ENCODE measurements around the gene USP32. TPM values are rescaled to one million over a fixed set of nuclear protein-coding genes. Genes with fewer than 3 reads are reported as not detected.

The USP32 gene
- polyA plus RNA-seq, 1 experiment: 23.8 TPM

DNA sequence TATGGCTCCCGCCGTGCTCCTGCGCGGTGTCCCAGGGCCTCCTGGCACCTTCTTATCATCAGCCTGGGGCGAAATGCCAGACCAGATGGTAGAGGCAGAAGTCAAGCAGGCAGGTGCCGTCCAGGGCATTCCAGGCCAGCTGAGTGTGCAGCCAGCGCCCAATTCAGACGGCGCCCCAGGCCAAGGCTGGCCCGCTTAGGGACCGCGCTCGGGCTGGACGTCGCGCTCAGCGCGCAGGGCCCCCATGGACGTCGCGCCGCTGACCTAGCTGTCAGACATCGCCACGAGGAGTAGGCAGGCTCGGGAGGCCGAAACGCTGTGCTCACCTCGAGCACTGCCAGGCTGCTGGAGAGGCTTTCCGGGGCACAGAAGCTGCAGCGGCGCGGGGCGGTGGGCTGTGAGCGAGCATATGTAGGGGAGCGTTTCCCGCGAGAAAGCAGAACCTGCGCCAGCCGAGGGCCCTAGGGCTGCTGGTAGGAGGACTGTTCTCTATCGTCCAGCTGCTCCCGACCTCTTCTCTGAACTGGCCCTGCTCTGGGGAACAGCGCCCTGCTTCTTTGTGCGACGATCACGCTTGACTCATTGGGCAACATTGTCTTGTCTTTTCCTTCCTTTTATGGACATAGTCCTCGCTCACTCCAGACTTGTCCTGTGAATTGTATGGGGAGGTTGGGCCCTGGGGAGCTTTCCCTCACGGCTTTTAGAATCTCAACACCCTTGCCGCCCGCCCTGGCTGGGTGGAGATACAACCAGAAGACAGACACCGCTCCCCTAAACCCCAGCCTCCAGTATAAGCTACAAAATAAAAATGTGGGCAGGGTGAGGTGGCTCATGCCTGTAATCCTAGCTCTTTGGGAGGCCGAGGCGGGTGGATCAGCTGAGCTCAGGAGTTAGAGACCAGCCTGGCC lies 250.6 kb downstream of the USP32 start:
- no peak for DNase-seq (ENCODE audit: low read depth)
- POLR2A ChIA-PET: no interaction called here

GRCh38 chr17:60139438-60140285 lies 252.3 kb downstream of the USP32 start:
- Histone ChIP-seq H3K4me3 (ENCODE audit: low read depth, low read length) (no peak overlapping the region), H3K36me3 (ENCODE audit: control insufficient read depth, insufficient read depth, low read length) (no peaks in the 10 kb centered on the region), H3K27me3 (ENCODE audit: control insufficient read depth, insufficient read depth, low read length) (peaks cover 14% of the 10 kb centered on the region)
- TF ChIP-seq CTCF (IDR thresholded peaks at IDR 0.05; ENCODE audit: insufficient read depth, low read depth, low read length): peak; percentile 88
- DNase-seq (ENCODE audit: low read depth): no peak
- ChIA-PET POLR2A (no interaction called here), CTCF (interaction anchor here (0.6 to 3.7 kb wide), 11 partner anchors 8 to 301 kb away, joined by 3 to 17 read pairs (median 4); partner anchors contain the start of gene CA4)

More for the DNA sequence above, 250.6 kb downstream of the USP32 start:
- TF ChIP-seq CTCF (IDR thresholded peaks at IDR 0.05; ENCODE audit: insufficient read depth, low read depth, low read length): no peak
- H3K27me3 ChIP-seq (ENCODE audit: control insufficient read depth, insufficient read depth, low read length): peaks cover 21% of the 10 kb centered on the region
- H3K36me3 ChIP-seq (ENCODE audit: control insufficient read depth, insufficient read depth, low read length): no peaks in the 10 kb centered on the region
- no peak overlapping the region for H3K4me3 ChIP-seq (ENCODE audit: low read depth, low read length)
- CTCF ChIA-PET: interaction anchor here (0.7 to 3.7 kb wide), 15 partner anchors 9 to 436 kb away, joined by 3 to 17 read pairs (median 4); partner anchors contain the start of gene CA4

DNA sequence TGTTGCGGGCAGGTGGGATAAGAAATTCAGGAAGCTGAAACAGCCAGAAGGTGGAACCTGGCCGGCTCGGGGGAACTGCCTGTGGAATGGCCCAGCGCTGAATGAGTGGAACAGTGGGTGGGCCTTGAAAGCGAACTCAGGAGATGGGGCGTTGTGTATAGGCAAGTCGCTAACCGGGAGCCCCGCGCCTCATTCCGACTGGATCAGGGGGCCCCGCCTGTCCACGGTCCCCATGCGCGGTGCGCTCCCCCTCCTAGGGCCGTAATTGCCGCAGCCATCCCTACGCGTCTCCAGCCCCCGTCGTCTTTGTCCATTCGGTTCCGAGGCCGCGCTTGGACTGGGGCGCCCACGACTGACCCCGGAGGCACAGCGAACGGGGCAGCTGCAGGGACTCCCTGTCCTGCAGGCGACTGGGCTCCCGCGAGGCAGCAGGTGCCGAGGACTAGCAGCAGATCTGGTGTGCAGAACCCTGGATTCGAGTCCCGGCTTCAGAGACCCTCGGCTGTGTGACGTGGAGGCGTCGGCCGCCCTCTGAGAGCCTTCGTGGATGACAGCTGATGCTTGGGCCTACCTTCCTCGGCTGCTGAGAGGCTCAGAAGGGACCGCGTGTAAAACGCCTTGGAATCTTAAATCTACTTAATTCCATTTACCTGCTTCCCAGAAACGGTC lies 253.0 kb downstream of the USP32 start:
- CTCF ChIA-PET: interaction anchor here (1.6 to 2.1 kb wide), 3 partner anchors 11 to 302 kb away, joined by 5 to 8 read pairs (median 7); partner anchors contain the start of gene CA4
- POLR2A ChIA-PET: no interaction called here
- no peak for TF ChIP-seq CTCF (IDR thresholded peaks at IDR 0.05; ENCODE audit: insufficient read depth, low read depth, low read length)
- Histone ChIP-seq H3K4me3 (ENCODE audit: low read depth, low read length) (no peak overlapping the region), H3K36me3 (ENCODE audit: control insufficient read depth, insufficient read depth, low read length) (no peaks in the 10 kb centered on the region), H3K27me3 (ENCODE audit: control insufficient read depth, insufficient read depth, low read length) (peaks cover 11% of the 10 kb centered on the region)
- DNase-seq (ENCODE audit: low read depth): no peak

GRCh38 chr17:60137731-60138130 lies 254.2 kb downstream of the USP32 start:
- no peak for DNase-seq (ENCODE audit: low read depth)
- no peak for TF ChIP-seq CTCF (IDR thresholded peaks at IDR 0.05; ENCODE audit: insufficient read depth, low read depth, low read length)
- Histone ChIP-seq H3K4me3 (ENCODE audit: low read depth, low read length) (no peak overlapping the region), H3K36me3 (ENCODE audit: control insufficient read depth, insufficient read depth, low read length) (no peaks in the 10 kb centered on the region), H3K27me3 (ENCODE audit: control insufficient read depth, insufficient read depth, low read length) (peaks cover 11% of the 10 kb centered on the region)
- POLR2A ChIA-PET: no interaction called here
- CTCF ChIA-PET: no interaction called here
